HepG2 (cell line): Measurements from ENCODE around the gene COL25A1. TPM values are rescaled to one million over a fixed set of nuclear protein-coding genes. Genes with fewer than 3 reads are reported as not detected.

Source experiments
- DNMT3B ChIP-seq: conservative IDR thresholded peaks from 2 replicates; pipeline ENCODE4 v1.6.1; 2016; ENCODE audit warnings: missing biosample characterization, control low read depth
- MAFF ChIP-seq: IDR thresholded peaks from 2 replicates; pipeline ENCODE4 v1.6.1; 2011; ENCODE audit warnings: low read depth, low read length, improper control_type of control experiment
- PBX3 ChIP-seq: sonication (generic); formaldehyde crosslinking; IDR thresholded peaks from 2 replicates; pipeline ENCODE4 v1.8.1; 2023; ENCODE audit warnings: missing genetic modification reagents, inconsistent platforms, borderline replicate concordance
- ZFP41 ChIP-seq: sonication (generic); formaldehyde crosslinking; IDR thresholded peaks from 2 replicates; pipeline ENCODE4 v1.4.0; 2020; ENCODE audit warnings: mild to moderate bottlenecking, missing genetic modification reagents, borderline replicate concordance
- ZNF407 ChIP-seq: sonication (generic); formaldehyde crosslinking; IDR thresholded peaks from one replicate; pipeline ENCODE4 v1.5.1; 2020; ENCODE audit warnings: mild to moderate bottlenecking, missing genetic modification reagents; ENCODE audit errors: not compliant biosample characterization
- ZSCAN25 ChIP-seq: sonication (generic); formaldehyde crosslinking; IDR thresholded peaks from 2 replicates; pipeline ENCODE4 v1.8.0; 2022; ENCODE audit warnings: mild to moderate bottlenecking, missing genetic modification reagents
- polyA plus RNA-seq, 8 experiments: library from polyadenylated mRNA; depleted of rRNA in 3 of 8; stranded (reverse) in 7 of 8; unstranded in 1 of 8; fragments of >200 nt; fragmentation: Illumina TruSeq in 4 of 8; extraction: Trizol in 4 of 8; gene quantifications; 2 replicates each; pipeline versions ENCODE4 v1.2.1 to v1.2.3, GENCODE V29; 2011 to 2016; ENCODE audit warnings: low read depth in 4 of 8, missing spikeins in 1 of 8, mixed read lengths in 1 of 8; ENCODE audit not compliant: insufficient read depth in 1 of 8
- total RNA-seq, 5 experiments: library from RNA; depleted of rRNA; stranded (reverse); fragments of >200 nt; fragmentation: Illumina TruSeq; extraction: Trizol; gene quantifications; 2 replicates each; pipeline ENCODE4 v1.2.3, GENCODE V29; 2016; ENCODE audit warnings: low read depth in 1 of 5
- TF ChIP-seq, protein P1 (sequence below): sonication (generic); formaldehyde crosslinking; IDR thresholded peaks from 2 replicates; pipeline ENCODE4 v1.5.1; 2020; ENCODE audit warnings: missing genetic modification reagents, mild to moderate bottlenecking, borderline replicate concordance

COL25A1 gene
- total and polyA plus RNA-seq, 2 of the 13 experiments (the other 11 are each of a cell fraction or from before 2014, with no cell fraction given), result not detected

DNA sequence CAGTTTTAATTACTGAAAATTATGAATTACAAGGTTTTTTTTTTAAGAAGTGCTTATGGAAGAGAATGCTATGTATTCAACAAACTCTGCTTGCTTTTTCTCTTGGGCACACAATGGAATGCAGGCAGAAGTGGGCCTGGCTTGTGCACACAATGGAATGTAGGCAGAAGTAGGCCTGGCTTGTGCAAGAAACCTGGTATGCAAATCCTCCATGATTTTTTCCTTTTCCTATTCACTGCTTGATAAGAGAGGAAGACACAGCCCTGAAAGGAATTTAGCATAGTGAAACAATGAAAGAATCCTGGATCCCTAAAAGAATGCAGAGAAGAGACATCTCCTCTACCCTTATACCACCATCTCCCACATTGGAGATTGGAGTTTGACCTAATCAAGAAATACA is 138.4 kb downstream of the COL25A1 start (continued):
- TF ChIP-seq ZNF407 (no peak), PBX3 (no peak), MAFF (no peak), ZFP41 (CRISPR knock-in tag) (no peak), ZSCAN25 (CRISPR knock-in tag) (no peak), DNMT3B (CRISPR knock-in tag) (no peak)
- TF ChIP-seq, protein P1, sequence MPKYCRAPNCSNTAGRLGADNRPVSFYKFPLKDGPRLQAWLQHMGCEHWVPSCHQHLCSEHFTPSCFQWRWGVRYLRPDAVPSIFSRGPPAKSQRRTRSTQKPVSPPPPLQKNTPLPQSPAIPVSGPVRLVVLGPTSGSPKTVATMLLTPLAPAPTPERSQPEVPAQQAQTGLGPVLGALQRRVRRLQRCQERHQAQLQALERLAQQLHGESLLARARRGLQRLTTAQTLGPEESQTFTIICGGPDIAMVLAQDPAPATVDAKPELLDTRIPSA (CRISPR knock-in tag), result no peak
